Hippocampal formation (tissue), 2 donors: ENCODE measurements around the gene NUP155.
"Not testable (repeated sequence)": the region's sequence is repeated elsewhere in the genome, so short reads cannot be mapped to it uniquely, and the experiment has no call there.

Experiments
- DNase-seq, 2 donors: peaks; one replicate each; lab custom pipeline; 2025; lab: John Stamatoyannopoulos, UW

Gene NUP155

DNA sequence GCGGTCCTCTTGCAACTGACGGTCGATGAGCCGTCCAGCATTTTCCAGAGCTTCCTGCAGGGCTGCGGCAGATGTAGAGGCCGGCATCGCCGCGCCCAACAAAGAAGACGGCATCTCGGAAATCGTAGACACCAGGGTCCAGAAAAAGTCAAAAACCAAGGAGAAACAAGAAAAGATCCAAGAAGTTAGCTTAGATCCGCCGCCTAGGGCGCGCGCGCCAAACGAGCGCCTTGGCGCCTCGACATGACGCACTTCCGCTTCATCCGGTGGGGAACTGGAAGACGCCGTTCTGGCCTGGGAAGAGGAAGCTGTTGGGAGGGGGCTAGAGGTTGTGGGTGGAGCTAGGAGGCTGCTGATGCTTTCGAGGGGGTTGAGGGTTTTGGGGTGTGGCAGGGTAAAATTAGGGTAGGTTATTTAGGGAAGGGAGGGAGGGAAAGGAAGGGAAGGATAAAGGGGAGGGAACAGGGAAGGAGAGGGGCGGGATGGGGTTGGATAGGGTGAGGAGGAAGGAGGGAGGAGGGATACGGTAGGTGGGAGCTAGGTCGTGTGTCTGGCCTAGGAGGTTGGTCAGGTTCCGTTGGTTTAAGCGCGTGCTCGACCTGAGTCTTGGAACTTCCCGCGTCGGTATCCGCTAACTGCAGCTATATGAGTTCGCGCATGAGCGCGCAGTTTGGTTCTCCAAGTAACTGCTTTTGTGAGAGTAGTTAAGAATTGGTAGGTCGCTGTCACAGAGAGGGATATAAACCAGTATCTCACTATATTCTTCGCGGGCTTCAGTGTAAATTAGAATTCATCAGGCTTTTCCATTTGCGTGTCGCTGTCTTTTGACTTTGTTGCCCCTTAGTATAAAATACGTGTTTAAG, at the start of gene NUP155:
Gene NUP155 (minus strand): TSS at position 243 of the 863 bp plus-strand sequence. CDS start 129 bp downstream, at position 114.
- peak; percentile 90 to 96 for DNase-seq

DNA sequence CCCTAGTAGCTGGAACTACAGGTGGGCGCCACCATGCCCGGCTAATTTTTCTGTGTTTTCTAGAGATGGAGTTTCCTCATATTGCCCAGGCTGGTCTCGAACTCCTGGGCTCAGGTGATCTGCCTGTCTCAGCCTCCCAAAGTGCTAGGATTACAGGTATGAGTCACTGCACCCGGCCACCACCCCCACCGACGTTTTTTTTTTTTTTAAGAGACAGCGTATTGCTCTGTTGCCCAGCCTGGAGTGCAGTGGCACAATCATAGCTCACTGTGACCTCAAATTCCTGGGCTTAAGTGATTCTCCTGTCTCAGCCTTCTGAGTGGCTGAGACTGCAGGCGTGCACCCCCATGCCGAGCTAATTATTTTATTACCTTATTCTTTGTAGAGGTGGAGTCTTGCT, 46.4 kb upstream of the NUP155 start:
- DNase-seq = no peak

DNA sequence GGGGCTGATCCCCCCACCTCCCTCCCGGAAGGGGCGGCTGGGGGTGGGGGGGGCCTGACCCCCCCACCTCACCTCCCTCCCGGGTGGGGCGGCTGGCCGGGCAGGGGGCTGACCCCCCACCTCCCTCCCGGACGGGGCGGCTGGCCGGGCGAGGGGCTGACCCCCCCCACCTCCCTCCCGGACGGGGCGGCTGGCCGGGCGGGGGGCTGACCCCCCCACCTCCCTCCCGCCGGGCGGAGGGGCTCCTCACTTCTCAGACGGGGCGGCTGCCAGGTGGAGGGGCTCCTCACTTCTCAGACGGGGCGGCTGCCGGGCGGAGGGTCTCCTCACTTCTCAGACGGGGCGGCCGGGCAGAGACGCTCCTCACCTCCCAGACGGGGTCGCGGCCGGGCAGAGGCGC, 44.5 kb upstream of the NUP155 start:
- not testable (repeated sequence) for DNase-seq

GRCh38 chr5:37412515-37412914, 41.6 kb upstream of the NUP155 start:
- no peak for DNase-seq

- no peak for DNase-seq
These were observed 29.6 kb upstream of the NUP155 start for GRCh38 chr5:37400501-37400900.

DNA sequence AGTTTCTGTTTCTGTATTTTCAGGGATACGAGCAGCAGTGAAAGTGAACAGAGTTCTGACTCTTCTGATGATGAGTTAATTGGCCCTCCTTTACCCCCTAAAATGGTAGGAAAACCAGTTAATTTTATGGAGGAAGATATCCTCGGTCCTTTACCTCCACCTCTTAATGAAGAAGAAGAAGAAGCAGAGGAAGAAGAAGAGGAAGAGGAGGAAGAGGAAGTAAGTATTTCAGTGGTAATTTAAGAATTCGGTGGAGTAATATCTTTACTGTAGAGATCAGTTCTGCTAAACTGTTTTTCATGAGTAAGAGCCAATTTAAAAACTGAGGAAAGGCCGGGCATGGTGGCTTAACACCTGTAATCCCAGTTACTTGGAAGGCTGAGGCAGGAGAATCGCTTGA, 25.4 kb upstream of the NUP155 start:
- DNase-seq = no peak

GRCh38 chr5:37391591-37391990, 20.7 kb upstream of the NUP155 start:
- peak in 1 of 2 donors; percentile 4 for DNase-seq

- DNase-seq = peak; percentile 84 to 89
These were observed 8.3 kb upstream of the NUP155 start, which contains the start of gene WDR70 for GRCh38 chr5:37379100-37379628. Gene WDR70 (plus strand): TSS chr5:37379318. CDS start chr5:37379368, 50 bp downstream.

DNA sequence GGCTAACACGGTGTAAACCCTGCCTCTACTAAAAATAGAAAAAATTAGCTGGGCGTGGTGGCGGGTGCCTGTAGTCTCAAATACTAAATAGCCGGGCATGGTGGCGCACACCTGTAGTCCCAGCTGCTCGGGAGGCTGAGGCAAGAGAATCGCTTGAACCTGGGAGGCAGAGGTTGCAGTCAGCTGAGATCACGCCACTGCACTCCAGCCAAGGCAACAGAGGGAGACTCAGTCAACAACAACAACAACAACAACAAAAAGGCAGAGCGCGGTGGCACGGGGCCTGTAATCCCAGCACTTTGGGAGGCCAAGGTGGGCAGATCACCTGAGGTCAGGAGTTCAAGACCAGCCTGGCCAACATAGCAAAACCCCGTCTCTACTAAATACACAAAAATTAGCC, 7.2 kb upstream of the NUP155 start:
- not testable (repeated sequence) for DNase-seq

GRCh38 chr5:37375091-37375490, 4.2 kb upstream of the NUP155 start:
- no peak for DNase-seq

DNA sequence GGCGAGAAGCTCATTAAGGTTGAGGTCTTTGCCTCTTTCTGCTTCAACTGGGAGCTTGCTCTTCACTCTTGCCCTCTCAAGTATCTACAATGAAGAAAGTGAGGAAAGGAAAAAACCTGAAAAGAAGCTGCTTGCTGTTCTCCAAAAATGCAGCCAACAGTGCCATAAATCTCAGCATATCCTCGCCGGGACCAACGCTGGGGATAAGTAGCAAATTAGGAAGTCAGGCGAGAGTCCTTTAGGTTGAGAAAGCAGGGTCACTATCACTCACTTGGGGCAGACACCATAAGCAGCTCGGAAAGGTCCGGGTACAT, 399 bp downstream of the NUP155 start:
- DNase-seq = no peak

- DNase-seq = no peak
These were observed 15.7 kb downstream of the NUP155 start for GRCh38 chr5:37355161-37355560.

- not testable (repeated sequence) for DNase-seq
These were observed 28.2 kb downstream of the NUP155 start for GRCh38 chr5:37342741-37343140.

GRCh38 chr5:37334754-37335153, 36.2 kb downstream of the NUP155 start:
- DNase-seq = not testable (repeated sequence)

DNA sequence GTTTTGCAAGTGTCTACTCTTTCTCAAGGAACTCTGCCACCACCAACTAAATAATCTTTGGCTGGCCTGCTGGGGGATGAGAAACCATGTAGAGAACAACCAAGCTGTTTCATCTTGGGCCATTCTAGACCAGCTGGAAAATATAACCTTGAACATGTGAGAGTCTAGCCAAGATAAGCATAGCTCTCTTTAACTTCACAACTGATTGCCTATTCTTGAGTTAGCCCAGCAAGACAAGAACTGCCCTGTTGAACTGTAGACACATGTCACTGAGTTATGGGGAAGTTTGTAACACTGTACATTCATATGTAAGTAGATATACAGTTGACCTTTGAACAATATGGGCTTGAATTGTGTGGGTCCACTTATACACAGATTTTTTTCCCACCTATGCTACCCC, 44.4 kb downstream of the NUP155 start:
- no peak for DNase-seq

DNA sequence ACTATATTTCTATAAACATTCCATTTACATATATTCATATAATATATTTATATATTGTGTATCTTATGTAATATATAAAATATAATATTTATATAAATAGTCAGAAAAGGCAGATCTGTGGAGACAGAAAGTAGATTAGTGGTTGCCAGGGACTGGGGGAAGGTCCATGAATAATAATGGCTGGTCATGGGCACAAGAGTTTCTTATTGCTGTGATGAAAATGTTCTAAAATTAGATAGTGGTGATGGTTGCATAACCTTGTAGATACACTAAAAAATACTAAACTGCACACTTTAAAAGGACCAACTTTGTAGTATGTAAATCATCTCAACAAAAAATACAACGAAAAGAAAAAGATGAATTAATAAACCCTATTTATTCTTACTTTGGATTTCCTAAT, 47.3 kb downstream of the NUP155 start:
- DNase-seq = no peak

DNA sequence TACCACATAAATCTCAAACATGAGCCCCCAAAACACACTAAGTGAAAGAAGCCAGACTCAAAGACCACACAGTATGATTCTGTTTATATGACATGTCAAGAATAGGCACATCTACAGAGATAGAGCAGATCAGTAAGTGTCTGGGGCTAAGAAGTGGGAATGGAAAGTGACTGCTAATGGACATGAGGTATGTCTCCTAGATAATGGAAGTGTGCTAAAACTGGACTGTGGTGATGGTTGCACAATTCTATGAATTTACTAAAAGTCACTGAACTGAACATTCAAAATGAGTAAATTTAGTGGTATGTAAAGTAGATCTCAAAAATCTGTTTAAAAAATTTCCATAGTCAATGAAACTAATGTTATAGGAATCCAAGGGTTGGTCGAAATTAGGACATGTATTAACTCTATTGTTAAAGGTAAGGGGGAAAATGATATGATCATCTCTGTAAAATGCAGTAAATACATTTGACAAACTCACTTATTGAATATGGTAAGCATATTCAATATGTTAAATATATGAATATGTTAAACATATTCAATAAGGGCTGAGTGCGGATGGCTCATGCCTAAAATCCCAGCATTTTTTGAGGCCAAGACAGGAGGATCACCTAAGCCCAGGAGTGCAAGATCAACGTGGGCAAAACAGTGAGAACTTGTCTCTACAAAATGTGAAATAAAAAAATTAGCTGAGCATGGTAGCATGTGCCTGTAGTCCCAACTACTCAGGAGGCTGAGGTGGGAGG, 51.7 kb downstream of the NUP155 start:
- no peak for DNase-seq

DNA sequence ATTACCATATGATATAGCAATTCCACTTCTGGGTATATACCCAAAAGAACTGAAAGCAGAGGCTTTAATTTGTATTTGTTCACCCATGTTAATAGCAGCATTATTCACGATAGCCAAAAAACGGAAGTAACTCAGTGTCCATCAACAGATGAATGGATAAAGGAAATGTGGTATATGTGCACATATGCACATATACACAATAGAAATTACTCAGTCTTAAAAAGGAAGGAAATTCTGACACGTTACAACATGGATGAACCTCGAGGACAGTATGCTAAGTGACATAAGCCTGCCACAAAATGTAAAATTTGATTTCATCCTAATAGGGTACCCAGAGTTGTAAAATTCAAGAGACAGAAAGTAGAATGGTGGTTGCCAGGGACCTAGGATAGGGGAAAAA, 54.9 kb downstream of the NUP155 start:
- DNase-seq = no peak

- no peak for DNase-seq
These were observed 60.5 kb downstream of the NUP155 start for GRCh38 chr5:37310360-37310759.

GRCh38 chr5:37308793-37309192, 62.1 kb downstream of the NUP155 start:
- DNase-seq = no peak

DNA sequence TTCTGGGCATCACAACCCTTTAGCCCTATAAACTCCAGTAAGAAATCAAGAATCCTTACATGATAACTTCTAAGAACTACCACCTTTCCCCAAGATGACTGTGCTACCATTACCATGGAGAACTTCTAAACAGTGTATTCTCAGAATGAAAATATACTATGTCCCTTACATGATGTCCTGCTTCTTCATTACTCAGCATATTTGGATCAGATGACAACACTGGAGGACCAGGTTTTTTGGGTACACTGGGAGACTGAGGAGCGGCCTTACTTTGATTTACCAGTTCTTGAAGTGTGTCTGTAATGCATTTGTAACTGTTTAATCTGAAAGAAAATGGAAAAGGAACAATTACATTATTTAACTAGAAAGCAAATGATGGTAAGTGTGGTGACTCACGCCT, 66.0 kb downstream of the NUP155 start:
- DNase-seq = no peak

- DNase-seq = not testable (repeated sequence)
These were observed 74.6 kb downstream of the NUP155 start for GRCh38 chr5:37296313-37296712.
